ENCODE data around the gene WDR91.

WDR91 gene

DNA sequence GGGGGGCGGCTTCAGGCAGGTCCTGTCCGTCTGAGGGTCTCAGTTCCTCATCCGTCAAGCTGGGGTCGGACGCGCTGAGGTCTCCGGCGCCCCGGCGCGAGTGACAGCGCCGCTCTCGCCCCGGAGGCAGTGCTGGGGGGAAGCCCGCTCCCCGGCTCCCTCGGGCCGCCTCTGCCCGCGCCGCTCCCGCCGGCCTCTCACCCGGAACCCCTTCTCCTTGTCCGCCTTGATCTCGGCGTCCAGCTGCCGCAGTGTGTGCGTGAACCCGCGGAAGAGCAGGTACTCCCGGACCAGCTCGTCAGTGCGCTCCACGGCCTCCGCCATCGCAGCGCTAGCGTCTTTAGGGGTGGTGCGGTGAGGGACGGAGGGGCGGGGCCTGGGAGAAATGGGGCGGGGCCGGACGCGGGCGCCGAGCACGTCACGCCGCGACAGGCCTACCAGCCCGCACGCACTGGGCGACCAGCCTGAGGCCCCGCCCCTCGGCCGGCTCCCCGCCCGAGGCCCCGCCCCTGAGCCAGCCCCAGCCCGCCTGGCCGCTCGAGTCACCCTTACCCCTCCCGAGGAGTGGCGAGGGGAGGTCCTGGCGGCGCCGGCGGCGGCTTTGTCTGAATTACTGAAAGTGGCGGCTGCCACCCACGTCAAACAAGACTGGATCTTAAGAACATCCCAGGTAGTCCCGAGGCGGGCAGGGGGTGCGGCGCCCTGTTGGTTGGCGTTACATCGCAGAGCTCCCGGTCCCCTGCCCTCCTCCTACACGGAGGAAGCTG lies at the start of gene WDR91:
Gene WDR91 (minus strand): TSS at position 348 of the 767 bp plus-strand sequence. CDS start 24 bp downstream, at position 324.
- no peak for TF ChIP-seq CTCF (IDR thresholded peaks at IDR 0.05; ENCODE audit: extremely low read depth, insufficient read depth, missing control alignments)
- in situ Hi-C loops (cut with MboI; ENCODE audit: low pct_unique_long_range_greater_than_20kb, low sequenced_read_pairs, unreplicated experiment): no loop called here
- peak; percentile 100 for DNase-seq (ENCODE audit: low spot score)

DNA sequence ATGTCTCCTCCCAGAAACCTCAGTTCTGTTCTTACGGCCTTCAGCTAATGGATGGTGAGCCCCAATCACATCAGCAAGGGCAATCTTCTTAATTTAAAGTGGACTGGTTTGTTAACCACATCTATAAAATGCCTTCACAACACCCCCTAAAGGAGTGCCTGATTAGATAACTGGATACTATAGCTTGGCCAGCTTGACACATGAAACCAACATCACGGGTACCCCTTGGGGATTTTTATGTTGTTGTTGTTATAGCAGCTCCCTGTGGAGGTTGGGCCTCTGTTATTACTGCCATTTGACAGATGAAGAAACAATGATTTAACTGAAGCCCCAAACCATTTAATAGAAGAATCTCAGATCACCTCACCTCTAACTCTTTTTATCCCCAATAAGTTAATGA lies 49.1 kb upstream of the WDR91 start:
- no peak for DNase-seq (ENCODE audit: low spot score)
- in situ Hi-C loops (cut with MboI; ENCODE audit: low pct_unique_long_range_greater_than_20kb, low sequenced_read_pairs, unreplicated experiment): no loop called here
- TF ChIP-seq CTCF (IDR thresholded peaks at IDR 0.05; ENCODE audit: extremely low read depth, insufficient read depth, missing control alignments): no peak

GRCh38 chr7:135259702-135260101 lies 48.4 kb upstream of the WDR91 start:
- in situ Hi-C loops (cut with MboI; ENCODE audit: low pct_unique_long_range_greater_than_20kb, low sequenced_read_pairs, unreplicated experiment): no loop called here
- TF ChIP-seq CTCF (IDR thresholded peaks at IDR 0.05; ENCODE audit: extremely low read depth, insufficient read depth, missing control alignments): no peak

GRCh38 chr7:135258585-135258984 lies 47.3 kb upstream of the WDR91 start:
- no peak for TF ChIP-seq CTCF (IDR thresholded peaks at IDR 0.05; ENCODE audit: extremely low read depth, insufficient read depth, missing control alignments)
- no peak for DNase-seq (ENCODE audit: low spot score)
- in situ Hi-C loops (cut with MboI; ENCODE audit: low pct_unique_long_range_greater_than_20kb, low sequenced_read_pairs, unreplicated experiment): no loop called here

More at GRCh38 chr7:135259702-135260101, 48.4 kb upstream of the WDR91 start:
- no peak for DNase-seq (ENCODE audit: low spot score)

DNA sequence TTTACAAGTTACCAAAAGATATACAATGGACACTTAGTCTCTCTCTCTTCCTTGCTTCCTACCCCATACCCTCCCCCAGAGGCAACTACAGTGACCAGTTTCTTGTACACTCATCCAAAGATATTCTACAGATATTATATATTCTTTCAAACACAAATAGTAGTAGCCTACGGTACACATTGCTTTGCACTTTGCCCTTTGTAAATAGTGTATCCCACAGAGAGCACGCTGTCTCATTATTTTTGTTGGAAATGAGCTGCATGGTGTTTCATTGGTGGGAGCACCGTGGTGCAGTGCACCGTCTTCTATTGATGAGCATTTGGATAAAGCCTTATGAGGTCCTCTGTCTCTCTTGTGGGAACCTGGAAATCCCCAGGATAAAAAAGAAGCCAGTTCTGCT lies 46.5 kb upstream of the WDR91 start:
- in situ Hi-C loops (cut with MboI; ENCODE audit: low pct_unique_long_range_greater_than_20kb, low sequenced_read_pairs, unreplicated experiment): no loop called here
- no peak for DNase-seq (ENCODE audit: low spot score)
- no peak for TF ChIP-seq CTCF (IDR thresholded peaks at IDR 0.05; ENCODE audit: extremely low read depth, insufficient read depth, missing control alignments)

- in situ Hi-C loops (cut with MboI; ENCODE audit: low pct_unique_long_range_greater_than_20kb, low sequenced_read_pairs, unreplicated experiment): no loop called here
- DNase-seq (ENCODE audit: low spot score): no peak
- no peak for TF ChIP-seq CTCF (IDR thresholded peaks at IDR 0.05; ENCODE audit: extremely low read depth, insufficient read depth, missing control alignments)
Measured at GRCh38 chr7:135253851-135254771, 42.8 kb upstream of the WDR91 start.
